Epithelial cell of prostate (primary cell): ENCODE data around the gene SRRM4.
"Not testable (repeated sequence)": the region's sequence is repeated elsewhere in the genome, so short reads cannot be mapped to it uniquely, and the experiment has no call there.

Experiments
- DNase-seq: peaks from one replicate; pipeline ENCODE4 v3.0.0-alpha.2; 2011; ENCODE audit warnings: low read depth, low spot score
- H3K27ac ChIP-seq: fragments of 450-650 bp; 2 replicates; pipeline ENCODE4 v1.5.1; 2017; ENCODE audit warnings: mild to moderate bottlenecking

Gene SRRM4

DNA sequence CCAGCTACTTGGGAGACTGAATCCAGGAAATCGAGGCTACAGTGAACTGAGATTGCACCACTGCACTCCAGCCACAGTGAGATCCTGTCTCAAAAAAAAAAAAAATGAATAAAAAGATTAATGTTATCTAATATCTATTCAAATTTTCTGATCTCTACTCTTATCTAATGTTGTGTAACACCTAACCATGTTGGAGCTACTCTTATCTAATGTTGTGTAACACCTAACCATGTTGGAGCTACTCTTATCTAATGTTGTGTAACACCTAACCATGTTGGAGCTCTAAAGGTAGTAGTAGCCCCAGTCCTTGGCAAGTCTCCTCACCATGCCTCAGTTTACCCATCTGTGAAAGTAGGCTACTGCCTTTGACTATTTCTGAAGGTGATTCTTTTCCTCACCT lies 26.9 kb downstream of the SRRM4 start:
- DNase-seq, H3K27ac ChIP-seq: not testable (repeated sequence)

DNA sequence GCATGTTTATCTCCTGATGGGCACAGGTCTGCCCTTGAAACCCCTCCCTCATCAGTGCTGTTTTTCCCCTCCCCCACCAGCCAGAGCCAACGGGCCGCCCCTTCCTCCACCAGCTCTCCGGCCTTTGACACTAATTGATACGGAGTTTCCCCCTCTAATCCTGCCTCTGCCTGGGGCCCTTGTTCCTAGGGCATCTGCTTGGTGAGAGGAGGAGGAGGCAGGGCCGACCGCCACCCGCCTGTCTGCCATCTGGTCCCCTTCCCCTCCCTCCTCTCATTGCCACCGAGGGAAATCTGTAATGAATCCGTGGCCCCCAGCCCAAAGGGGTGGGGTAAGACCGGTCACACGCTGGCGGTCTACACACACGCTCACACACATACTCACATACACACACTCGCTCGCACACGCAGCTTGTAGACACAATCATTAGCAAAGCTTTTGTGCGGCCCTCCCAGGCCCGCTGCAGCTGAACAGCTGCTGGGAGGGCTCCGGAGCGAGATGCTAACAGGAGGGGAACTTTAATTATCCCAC lies 27.4 kb downstream of the SRRM4 start:
- DNase-seq = no peak
- no peak overlapping the region for H3K27ac ChIP-seq

DNA sequence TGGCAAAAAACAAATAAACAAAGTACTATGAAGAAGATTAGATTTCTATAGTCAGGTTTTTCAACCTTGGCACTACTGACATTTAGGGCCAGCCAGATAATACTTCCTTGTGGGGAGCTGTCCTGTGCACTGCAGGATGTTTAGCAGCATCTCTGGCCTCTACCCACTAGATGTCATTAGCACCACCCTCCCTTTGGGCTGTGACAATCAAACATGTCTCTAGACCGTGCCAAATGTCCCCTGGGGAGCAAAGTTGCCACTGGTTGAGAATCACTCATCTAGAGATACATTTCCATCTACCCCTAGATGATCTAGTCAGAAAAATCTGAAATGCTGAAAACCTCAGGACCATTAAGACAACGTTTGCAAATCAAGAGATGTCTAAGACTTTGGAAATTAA lies 29.9 kb downstream of the SRRM4 start:
- no peak for DNase-seq
- no peak overlapping the region for H3K27ac ChIP-seq

DNA sequence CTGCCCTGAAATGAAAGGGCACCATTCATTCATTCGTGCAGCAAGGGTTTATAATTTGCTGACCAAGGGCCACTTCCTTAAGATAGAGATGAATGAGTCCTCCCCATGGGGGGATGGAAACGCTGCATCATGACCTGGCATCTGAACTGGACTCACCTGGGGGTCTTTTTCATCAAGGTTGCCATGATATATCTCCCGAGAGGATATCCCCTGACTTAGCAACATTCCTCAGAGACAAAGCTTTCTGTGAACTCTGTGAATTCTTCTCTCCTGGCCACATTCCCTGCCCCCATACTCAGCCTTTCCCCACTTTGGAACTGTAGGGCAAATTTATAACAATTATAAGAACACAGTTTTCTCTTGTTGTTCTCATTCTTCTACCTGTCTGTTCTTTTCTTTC lies 30.8 kb downstream of the SRRM4 start:
- DNase-seq = no peak

DNA sequence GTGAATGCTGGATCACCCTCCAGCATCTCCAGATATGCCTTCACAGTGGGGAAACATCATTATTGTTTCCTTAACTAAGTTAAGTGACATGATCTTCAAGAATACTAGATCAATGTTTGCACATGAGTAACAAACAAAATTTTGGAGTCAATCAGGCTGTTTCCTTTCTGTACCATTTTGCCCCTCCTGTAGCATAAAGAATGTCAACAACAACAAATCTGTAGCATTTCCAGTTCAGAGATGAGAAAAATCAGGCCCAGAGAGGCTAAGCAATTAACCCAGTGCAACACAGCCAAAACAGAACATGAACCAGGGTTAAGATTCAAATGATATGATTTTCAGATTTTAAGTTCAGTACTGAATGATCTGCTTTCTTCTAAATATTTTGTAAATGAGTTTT lies 31.7 kb downstream of the SRRM4 start:
- H3K27ac ChIP-seq = no peak overlapping the region

More for the DNA sequence above, 30.8 kb downstream of the SRRM4 start:
- no peak overlapping the region for H3K27ac ChIP-seq

DNA sequence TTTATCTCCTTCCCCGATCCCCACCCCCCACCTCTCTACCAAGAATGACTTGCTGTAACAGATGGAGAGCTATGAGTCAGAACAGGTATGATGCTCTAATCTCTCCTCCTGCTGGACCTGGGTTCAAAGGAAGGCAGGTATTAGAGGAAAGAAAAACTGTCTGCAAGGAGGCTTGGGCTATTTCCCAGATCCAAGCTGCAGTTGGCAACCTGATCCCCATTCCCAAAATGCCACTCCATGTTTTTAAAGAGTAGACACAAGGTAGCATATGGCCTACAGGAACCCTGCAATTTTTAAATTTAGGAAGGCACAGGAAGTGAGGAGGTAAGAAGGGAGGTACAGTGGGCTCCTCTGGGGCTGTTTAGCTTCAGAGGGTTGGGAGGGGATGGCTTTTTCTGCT lies 33.0 kb downstream of the SRRM4 start:
- DNase-seq = no peak
- no peak overlapping the region for H3K27ac ChIP-seq

More for the DNA sequence above, 31.7 kb downstream of the SRRM4 start:
- no peak for DNase-seq

DNA sequence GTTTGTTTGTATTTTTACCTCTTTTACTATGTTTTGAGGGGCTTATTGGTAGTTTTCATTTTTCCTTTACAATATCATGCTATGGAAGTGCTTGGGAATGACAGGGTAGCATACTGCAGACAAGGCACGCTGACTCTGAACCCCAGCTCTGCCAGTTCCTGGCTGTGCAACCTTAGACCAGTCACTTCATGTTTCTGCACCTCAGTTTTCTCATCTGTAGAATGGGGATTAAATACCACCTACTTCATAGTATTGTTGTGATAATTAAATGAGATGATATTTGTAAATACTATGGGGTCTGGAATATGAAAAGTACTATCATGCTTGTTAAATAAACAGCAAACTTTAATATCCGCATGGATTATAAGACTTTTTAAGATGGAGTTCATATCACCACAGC lies 35.4 kb downstream of the SRRM4 start:
- H3K27ac ChIP-seq = no peak overlapping the region
- DNase-seq = no peak

DNA sequence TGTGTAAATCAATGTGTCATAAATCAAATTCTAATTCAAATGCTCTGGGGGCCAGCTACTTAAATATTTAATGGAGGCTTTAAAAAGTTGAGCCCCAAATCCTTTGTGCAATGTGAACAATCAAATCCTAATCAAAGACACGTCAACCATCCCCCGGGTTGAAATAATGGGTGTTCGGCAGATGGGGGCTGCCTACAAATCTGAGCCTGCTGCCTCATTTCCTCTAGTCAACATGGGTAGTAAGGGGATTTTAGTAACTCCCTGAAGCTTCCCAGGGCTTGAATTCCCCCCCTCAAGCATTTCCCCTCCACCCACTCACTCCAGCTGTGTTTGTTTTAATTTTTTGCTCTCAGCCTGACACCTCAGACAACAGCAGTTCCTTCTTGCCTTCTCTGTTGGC lies 37.8 kb downstream of the SRRM4 start:
- no peak for DNase-seq
- H3K27ac ChIP-seq = no peak overlapping the region

DNA sequence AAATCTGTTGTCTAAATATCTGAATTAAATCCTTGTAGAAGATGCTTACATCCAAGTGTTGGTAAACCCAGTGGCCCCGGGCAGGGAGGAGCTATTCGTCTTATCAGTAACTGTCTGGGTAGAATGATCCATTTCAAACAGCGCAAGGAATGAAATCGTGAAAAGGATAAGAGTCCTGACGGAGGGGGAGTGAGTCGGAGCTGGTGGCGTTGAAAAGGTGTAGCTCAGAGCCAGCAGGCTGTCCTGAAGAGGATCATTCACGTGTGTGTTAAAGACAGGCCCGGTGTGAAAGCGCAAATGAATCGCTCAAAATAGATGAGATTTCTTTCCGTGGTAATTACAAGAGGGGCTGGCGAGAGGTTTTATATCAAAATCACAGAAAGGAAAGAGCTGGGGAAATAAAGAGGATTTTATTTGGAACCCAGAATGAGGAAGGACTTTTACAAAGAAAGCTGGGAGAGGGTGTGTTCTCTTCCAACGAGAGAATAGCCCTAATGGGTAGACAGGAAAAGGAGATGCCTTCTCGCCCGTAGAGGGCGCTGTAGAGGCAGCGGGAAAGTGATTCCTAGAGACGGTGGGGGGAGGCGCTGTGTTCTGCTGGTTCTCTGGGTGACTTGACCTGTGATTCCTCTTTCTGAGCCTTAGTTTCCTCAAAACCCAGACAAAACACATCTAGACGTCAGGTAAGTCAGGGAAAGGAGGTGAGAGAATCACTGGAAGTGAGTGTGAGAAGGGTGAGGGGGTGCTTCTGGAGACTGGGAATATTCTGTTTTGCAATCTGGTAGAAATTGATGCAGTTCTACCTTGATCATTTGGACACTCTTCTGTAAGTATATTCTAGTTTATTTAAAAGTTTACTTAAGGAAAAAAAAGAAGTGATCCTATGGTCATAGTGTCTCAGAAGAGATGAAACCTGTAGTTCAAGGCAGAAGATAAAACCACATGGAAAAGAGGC lies 39.3 kb downstream of the SRRM4 start:
- no peak for DNase-seq
- no peak overlapping the region for H3K27ac ChIP-seq

DNA sequence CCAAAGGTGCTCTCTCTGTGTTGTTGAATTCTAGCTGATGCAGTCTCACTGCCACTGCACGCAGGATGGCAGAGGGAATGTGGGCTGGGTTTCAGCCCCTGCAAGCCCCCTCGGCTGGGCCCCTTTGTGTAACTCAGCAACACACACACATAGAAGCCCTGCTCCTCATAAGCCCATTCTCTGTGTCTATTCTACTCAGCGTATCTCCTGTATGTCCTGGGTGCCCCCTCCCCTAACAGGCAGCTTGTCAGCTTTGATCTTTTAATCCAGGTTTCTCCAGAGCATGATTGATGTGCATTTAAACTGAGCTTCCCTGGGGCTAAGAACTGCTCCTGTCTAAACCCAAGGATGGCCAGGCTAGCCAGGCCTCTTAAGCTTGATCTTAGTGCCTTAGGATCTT lies 43.0 kb downstream of the SRRM4 start:
- no peak for DNase-seq
- H3K27ac ChIP-seq = no peak overlapping the region

DNA sequence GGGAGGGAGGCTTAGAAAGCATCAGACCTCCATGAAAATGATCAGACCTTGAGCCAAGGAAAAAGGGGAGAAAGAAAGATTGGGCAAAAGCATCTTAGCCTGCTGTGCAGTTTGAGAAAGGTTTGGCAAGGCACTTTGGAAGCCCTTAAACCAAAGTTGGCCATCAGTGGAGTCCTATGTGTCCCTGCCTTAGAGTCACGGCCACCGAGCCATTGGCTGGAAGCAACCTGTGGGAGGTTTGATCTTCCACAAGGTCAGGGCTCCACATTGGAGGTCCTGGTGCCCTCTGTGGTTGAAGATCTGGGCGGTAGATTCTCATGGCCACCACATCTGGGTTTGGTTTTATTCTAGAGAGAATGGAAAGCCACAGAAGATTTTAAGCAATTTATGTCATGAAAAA lies 44.4 kb downstream of the SRRM4 start:
- DNase-seq = no peak
- no peak overlapping the region for H3K27ac ChIP-seq

DNA sequence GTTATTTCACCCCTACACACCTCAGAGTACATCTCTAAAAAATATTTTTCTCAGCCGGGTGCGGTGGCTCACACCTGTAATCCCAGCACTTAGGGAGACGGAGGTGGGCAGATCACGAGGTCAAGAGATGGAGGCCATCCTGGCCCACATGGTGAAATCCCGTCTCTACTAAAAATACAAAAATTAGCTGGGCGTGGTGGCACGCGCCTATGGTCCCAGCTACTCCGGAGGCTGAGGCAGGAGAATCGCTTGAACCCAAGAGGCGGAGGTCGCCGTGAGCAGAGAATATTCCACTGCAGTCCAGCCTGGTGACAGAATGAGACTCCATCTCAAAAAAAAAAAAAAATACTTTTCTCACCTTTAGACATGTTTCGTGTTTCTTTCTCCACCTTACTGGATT lies 52.0 kb downstream of the SRRM4 start:
- H3K27ac ChIP-seq = not testable (repeated sequence)

DNA sequence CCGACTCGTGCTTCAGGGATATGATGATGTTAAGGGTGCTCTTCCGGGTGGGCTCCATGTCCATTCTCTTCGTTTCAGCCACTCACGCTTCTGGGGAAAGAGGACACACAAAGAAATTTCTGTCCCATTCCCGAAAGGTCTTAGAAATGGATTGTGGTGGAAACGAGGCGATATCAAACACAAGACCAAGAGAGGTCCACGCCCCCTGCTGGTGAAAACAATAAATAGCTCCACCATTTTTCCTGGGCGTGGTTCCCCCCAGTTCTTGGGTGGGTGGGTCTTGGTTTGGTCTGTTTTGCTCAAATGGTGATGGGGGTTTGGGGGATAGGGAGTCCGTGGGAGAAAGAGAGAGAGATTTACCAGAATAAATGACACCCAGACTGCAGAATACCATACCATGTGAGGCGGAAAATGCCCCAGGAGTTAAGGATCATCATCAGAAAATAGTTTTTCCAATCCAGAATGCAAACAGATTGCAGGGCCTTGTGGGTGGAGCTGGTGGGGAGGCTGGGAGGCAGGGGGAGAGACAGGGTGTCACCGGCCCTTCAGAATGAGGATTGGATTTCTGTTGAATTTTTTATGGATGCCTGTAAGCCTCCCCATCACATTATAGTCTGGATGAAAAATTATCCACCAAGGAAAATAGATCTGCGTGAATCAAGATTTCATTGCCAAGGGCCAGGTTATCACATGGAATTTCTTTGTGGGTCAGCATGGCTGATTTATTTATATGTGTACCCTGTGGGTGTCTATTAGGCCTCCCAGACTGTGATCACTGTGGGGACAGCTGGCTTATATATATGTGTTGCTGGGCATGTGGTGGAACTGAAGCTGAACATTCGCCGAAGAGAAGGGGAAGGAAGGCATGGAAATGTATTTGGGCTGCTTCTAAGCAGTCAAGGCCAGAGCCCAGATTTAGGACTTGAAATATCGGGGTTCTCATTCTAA lies 55.8 kb downstream of the SRRM4 start:
- no peak overlapping the region for H3K27ac ChIP-seq
- DNase-seq = no peak

More for the DNA sequence above, 52.0 kb downstream of the SRRM4 start:
- DNase-seq = not testable (repeated sequence)

DNA sequence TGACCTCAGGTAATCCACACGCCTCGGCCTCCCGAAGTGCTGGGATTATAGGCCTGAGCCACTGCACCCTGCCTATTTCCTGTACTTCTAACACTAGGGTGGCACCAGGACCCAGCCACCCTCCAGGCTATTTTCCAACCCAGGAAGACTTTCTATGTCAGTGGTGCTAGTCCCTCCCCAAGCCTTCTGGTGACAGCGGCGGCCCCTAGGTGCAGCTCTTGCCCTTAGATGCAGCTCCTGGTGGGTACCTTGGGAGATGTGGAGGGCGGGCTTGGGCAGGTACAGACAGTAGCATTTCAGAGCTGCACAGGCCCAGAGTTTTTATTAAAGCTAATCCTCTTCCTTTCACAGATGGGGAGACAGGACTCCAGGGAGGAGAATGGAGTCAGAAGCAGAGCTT lies 62.8 kb downstream of the SRRM4 start:
- no peak overlapping the region for H3K27ac ChIP-seq
- DNase-seq = no peak

DNA sequence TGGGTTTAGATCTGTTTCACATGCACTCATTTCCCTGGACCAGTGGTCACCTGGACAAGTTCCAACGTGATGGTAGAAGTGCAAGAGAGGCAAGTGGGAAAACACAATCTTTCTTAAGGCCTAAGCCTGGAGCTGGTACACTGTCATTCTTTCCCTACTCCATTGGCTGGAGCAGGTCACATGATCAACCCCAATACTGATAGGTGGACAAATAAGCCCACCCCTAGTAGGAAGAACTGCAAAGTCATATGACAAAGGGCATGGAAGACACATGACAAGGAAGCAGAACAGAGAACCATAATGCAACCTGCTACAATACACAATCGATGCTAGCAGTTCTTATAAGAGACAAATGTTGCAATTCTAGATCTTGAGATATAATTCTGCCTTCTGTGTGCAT lies 66.3 kb downstream of the SRRM4 start:
- H3K27ac ChIP-seq = no peak overlapping the region
- DNase-seq = no peak

DNA sequence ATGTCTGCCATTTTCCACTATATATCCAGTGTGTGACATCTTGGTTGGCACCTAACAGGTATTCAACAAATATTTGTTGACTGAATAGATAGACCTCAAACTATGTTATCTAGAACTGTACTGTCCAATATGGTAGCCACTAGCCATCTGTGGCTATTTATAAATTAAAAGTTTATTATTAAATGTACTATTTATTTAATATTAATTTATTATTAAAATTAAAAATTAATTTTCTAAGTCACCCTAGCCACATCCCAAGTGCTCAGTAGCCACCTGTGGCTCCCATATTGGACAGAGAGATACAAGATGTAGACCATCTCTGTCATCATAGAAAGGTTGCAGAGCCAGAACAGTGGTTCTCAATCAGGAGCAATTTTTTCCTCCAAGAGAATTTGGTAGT lies 69.3 kb downstream of the SRRM4 start:
- H3K27ac ChIP-seq = no peak overlapping the region

DNA sequence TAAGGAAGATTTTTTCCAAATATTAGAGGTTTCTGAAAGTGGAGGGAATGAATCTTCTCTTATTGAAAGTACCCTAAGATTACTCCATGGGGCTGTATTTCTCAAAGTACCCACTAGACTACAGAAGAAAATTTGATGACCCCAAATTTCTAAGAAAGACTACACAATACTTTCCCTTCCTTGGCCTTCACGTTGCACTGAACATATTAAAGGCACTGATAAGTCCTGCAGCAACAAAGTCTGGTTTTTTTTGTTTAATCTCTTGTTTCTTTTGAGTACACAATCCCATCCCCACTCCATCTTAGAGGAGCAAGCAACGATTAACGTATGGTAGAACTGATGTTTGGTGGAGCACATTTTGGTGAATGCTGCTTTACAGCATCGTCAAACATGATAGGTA lies 70.1 kb downstream of the SRRM4 start:
- H3K27ac ChIP-seq = no peak overlapping the region
- DNase-seq = no peak

More for the DNA sequence above, 69.3 kb downstream of the SRRM4 start:
- DNase-seq = no peak

DNA sequence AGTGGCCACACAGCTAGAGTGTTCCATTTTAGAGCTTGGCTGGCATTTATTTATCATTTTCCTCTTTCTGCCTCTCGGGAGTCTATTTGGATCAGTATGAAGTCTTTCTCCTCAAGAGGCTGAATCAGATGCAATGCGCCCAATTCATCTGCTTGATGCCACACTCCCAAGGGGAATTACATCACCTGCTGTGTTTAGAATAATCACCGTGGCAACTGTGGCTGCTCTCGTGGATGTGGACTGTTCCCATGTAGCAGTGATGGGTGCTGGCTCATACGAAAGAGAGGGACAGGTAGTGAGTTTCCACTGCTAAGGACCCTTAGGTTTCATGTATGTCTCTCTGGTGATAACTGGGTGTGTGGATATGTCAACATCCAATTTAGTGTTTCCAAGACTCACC lies 70.7 kb downstream of the SRRM4 start:
- H3K27ac ChIP-seq = no peak overlapping the region
- no peak for DNase-seq

DNA sequence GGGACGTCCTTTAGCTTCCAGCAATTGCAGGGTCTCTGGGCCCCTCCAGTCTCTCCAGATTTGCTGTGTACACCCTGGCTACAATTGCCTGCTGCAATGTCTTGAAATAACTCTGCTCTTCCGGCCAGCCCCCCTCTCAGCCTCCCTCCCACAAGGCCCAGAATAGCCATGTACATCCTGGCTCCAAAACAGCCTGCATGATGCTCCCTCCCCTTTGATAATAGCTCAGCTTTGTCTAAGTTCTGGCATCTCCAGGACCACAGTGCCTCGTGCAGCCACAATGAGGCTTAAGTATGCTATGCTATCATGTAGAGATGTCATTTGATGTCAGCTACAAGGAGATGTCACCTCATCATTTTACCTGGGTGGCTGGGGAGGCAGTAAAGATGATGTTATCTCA lies 74.6 kb downstream of the SRRM4 start:
- no peak overlapping the region for H3K27ac ChIP-seq
- DNase-seq = no peak

DNA sequence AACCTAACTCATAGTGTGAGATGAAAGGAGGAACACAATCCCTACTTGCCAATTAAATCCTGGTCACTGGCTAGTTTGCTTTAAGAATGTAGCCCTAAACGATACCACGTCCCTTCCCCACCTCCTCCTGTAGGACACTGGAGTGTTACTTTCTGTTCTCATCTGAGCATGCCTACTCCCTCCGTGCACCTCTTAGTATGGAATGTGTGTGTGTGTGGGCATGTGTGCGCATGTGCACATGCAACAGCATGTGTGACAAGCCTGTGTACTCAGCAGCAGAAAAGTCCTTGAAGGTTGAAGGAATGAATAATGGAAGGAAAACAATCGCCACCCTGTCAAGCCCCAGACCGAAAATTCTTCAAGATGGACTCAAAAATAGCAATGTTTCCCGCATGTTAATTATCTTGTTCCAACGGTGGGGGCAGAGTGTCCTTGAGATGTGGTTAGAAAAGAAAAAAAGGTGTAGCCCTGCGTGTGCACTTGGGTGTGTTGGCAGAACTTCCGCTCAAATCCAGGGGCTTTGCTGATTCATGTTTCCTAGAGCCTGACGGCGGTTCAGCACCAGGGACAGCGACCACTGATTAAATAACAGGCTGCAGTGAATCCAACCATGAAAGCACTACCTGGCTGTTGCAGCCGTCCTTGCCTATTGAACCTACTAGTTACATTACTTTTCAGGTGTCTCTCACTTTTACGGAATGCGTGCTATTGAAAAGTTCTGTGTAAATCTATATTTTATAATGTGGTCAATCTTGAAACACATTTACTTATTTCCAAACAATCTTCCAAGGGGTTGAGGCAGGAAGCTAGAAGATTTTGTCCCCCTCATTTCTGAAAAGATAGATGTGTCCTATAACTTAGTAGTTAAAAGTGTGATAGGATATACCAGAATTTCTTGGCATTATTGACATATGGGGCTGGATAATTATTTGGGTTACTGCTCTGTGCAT lies 79.8 kb downstream of the SRRM4 start:
- DNase-seq = no peak
- no peak overlapping the region for H3K27ac ChIP-seq
